Prostate gland (tissue), 2 donors: Measurements from ENCODE around the gene NDFIP2.

Experiments used
- CTCF ChIP-seq, 4 experiments: fragments of 200-600 bp in 2 of 4; fragments of 450-650 bp in 2 of 4; sonication (generic) in 2 of 4; IDR thresholded peaks; 1 replicate in 3 of 4; 2 replicates in 1 of 4; pipeline ENCODE4 v1.5.1; 2016 to 2019; ENCODE audit warnings: antibody characterized with exemption in 4 of 4, mild to moderate bottlenecking in 2 of 4, moderate library complexity in 2 of 4
- POLR2A ChIP-seq: fragments of 450-650 bp; IDR thresholded peaks from one replicate; pipeline ENCODE4 v1.6.1; 2016; ENCODE audit warnings: antibody characterized with exemption, mild to moderate bottlenecking

- TF ChIP-seq CTCF (IDR thresholded peaks at IDR 0.05) (no peak), POLR2A (no peak)
Observed at GRCh38 chr13:79452239-79452913, 28.6 kb upstream of the NDFIP2 start.
